RKO (cell line): ENCODE results near the gene AP2A2.
A peak's percentile ranks its signal among the peaks of the same experiment; 100 is the strongest.

Source experiments
- DNase-seq: peaks from one replicate; pipeline ENCODE4 v3.0.0-alpha.2; 2016; ENCODE audit warnings: low spot score

The AP2A2 gene

DNA sequence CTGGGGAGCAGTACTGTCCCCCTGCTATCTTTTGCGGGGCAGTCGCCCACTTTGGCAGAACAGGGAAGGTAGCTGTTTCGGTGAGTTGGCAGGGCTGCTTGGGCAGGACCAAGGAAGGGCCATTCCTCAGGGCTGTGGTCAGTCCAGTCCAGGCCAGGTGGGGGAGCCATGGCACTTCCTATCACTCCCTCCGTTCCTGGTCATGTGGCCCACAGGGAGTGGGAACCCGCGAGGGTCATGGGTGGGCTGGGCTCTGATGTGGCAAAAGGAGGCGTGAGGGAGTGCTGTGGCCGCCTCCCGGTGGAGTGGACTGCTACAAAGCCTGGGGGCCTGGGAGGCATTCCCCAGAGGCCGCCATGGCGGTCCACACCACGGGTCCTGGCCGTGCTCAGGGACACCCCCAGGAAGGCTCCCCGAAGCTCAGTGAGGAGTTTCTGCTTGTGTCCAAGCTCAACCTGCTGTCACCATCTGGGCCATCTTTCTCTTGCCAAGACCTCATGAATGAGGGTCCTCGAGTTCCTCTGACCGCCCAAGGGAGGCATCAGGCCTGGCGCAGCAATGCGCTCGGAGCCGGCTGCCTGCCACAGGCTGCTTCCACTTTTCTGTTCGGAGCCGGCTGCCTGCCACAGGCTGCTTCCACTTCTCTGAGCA lies 27.0 kb upstream of the AP2A2 start:
- no peak for DNase-seq

DNA sequence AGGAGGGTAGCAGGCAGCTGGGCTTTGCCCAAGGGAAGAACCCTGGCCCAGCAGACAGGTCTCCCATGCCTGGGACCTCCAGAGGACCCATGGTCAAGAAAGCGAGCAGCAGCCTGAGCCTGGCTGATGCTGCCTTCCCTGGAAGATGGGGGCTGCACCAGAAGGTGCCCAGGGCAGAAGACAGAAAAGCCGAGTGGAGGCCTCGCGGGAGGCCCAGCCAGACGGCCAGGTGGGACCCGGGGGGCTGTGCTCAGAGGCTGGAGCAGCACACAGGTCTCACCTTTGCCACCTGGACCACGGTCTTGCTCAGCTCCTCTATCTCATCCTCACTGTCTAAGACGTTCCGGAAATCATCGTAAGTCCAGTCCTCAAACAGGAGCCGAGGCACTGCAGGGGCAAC lies 25.9 kb upstream of the AP2A2 start:
- no peak for DNase-seq

DNA sequence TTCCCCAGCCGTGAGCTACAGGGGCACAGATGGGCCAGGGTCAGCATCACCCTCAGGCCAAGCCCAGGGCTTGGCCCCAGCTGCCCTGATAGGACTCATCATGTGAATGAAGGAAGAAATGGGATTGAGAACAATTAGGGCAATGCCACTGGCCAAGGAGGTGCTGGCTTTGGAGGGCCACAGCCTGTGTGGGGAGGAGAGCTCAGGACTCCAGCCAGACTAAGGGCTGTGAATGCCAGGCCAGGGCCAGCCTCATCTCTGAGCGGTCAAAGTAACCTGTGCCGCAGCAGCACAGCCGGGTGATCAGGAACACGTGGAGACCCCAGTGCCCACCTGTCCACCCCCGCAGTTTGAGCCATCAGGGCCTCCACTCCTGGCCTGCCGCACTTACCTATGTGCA lies 25.1 kb upstream of the AP2A2 start:
- no peak for DNase-seq

DNA sequence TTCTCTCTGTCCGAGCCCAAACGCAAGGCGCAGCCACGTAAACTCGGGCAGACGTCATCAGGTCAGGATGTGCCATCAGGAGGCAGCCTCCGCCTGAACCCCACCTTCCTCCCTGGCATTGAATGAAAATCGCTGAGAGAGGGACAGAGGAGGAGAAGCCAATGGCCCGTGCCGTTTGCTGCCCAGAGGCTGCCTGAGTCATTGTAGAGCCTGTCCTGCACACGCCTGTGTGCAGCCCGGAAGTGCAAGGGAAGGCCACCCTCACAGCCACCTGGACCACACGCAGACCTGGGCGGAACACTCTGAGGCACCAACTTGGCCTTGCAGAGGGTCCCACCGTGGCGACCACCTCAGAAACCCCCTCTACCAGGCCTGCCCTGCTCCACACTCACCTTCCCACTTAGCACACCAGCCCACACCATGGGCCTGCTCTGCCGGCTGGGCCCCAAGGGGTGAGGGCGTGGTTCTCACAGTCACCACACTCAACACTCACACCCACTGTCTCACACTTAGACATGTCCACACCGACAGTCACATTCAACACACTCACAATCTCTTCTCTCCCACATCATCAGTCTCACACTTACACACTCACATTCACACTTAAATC lies 24.1 kb upstream of the AP2A2 start:
- DNase-seq = no peak

DNA sequence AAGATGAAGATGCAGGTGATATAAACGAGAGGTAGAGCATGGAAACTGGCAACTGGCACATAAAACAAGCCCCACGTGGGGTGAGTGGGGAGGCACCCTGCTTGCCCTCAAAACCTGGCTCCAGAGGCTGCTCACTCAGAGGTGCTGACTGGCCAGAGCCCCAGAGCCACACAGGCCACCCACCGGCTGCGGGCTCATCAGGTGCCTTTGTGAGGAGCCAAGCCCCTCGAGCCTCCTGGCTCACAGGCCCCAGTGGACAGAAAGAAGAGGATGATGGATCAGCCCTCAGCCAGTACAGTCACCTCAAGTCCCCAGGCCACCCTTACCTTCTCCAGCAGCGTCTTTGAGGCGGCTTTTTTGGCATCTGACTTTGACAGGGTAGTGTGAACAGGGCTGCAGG lies 21.3 kb upstream of the AP2A2 start:
- DNase-seq = no peak

DNA sequence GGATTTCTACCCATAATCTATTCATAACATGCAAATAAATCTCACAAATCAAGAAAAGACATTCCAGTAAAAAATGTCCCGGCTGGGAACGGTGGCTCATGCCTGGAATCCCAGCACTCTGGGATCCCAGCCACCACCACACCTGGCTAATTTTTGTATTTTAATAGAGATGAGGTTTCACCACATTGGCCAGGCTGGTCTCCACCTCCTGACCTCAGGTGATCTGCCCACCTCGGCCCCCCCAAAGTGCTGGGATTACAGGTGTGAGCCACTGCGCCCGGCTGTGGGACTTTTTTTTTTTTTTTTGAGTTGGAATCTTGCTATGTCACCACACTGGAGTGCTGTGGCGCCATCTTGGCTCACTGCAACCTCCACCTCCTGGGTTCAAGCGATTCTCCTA lies 19.7 kb upstream of the AP2A2 start:
- no peak for DNase-seq

DNA sequence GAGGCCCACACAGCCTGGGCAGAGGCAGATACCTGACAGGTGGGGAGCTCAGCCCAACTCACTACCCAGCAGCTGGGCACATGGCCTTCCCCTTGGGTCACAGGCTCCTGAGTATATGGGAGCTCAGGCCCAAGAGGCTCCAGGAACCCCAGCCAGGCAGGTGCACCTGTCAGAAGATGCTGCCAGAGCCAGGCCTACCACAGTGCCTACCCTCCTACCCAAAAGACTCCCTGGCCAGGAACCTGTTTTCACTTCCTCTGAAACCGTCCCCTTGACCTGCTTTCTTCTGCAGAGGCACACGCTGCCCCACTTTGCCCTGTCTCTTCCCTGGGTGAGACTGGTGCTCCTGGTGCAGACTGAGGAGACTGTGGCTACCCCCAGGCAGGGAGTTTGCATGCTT lies 18.0 kb upstream of the AP2A2 start:
- no peak for DNase-seq

DNA sequence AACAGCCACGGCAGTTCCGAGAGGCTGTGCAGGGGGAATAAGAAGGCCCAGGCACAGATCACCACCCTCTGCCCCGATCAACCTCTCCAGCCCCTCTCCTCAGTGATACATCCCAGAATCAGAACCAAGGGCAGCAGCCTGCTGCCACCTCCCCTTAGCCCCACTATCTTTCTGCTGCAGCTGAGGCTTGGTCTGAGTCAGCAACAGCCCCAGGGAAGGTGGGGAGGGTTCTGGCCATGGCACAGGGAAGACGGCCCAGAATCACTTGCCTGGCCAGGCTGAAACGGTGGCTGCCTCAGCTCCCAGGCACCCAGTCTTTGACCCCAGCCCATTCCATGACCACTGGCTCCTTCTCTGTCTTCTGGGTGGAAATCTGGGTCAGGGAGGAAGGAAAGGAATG lies 17.4 kb upstream of the AP2A2 start:
- DNase-seq = no peak

DNA sequence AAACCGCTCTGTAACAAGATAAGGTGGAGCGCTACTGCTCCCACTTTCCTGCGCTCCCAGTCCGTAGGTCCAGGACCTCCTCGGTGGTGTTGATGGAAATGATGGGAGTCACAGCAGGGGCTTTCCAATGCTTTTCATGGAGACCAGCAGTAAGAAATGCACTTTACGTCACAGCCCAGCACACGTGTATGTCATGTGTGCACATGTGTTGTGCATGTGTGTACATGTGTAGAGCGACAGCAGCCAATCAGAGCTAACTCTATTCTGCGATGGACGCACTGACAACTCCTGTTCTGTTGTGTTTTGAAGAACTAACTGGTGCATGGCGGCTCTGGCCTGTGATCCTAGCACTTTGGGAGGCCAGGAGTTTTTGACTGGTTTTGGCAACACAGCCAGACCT lies 16.3 kb upstream of the AP2A2 start:
- no peak for DNase-seq

DNA sequence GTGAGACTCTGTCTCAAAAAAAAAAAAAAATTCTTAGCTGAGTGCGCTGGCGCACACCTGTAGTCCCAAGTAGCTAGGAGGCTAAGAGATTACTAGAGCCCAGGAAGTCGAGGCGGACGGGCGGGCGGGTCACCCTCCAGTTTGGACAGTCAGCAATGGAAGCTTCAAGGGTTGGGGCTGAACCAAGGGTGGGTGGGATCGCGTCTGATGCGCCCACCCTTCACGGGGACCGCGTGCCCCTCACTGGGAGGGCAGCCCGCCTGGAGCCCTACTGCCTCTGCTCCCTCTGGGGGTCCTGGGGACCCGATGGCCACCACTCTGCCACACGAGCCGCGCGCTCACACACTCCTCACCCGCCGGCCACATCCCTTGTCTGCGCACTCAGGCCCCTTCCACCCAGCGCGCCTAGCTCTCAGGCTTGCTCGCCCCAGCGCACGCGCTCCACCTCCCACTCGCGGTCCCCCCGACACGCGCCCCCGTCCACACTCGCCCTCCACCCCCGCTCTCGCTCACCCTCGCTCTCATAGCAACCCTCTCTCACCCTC lies 15.6 kb upstream of the AP2A2 start:
- DNase-seq = peak; percentile 43

DNA sequence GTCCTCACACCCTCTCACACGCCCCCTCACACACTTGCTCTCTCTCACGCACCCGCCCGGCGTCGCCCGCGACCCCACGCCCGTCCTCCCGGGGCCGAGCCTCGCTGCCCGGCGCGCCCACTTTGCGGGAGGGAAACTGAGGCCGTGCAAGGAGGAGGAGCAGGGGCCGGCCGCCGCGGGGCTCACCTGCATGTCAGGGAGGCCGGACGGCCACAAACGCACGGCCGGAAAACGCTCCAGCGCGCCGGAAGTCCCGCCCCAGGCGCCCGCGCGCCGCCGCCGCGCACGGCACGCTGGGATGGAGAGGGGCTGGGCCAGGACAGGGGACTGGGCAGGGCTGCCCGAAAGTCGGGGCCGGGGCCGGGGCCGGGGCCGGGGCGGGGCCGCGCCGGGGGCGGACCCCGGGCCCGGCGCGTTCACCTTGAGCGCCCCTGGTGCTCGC lies 15.1 kb upstream of the AP2A2 start, which contains the start of gene CHID1:
TSS of gene CHID1 (minus strand) at position 222 of the 442 bp plus-strand sequence. CDS start 5,994 bp downstream, outside the sequence.
- peak; percentile 81 for DNase-seq

DNA sequence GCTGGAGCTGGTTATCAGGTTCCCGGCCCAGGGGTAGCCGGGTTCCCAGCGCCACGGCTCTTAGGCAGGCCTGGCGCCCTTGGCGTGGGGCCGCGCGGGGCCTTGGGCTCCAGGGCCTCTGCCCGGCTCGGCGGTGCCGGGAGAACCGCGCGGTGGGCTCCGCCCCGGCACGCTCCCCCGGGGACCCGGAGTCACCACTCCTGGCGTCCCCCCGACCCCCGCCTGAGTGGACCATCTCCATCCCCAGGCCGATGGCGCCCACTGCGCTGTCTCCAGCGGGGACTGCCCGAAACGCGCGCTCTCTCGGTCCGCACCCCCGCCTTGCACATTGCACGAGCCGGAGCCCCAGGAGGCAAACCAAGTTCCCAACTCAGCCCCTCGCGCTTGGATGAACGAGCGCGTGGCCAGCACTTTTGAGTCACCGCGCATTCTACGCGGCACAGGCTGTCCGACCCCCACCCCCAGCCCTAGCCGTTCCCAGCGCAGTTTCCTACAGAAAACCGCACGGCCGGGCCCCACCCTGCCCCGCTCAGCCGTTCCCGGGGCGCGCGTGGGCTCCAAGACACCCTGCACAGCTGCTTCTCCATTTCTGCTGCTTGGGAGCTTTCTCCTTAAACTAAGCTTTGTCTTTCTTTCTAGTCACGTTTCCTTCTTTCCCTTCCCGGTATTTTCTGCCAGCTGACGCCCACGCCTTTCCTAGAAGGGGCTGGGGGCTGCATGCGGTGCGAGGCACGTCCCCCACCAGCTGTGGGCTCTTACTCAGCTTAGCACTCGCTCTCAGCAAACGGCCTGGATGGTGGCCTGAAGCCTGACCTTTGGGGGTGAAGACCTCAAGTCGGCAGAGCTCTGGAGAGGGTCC lies 14.4 kb upstream of the AP2A2 start:
- peak; percentile 80 for DNase-seq

DNA sequence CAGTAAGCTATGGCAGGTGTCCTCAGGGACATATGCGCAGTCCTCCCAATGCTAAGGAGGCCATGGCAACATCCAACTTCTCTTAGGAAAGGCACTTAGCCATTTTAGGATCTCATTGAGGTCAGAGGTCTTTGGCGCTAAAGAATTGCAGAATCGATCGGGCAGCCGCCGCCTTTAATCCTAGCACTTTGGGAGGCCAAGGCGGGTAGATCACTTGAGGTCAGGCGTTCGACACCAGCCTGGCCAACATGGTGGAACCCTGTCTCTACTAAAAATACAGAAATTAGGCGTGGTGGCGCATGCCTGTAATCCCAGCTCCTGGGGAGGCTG lies 13.8 kb upstream of the AP2A2 start:
- DNase-seq = no peak

DNA sequence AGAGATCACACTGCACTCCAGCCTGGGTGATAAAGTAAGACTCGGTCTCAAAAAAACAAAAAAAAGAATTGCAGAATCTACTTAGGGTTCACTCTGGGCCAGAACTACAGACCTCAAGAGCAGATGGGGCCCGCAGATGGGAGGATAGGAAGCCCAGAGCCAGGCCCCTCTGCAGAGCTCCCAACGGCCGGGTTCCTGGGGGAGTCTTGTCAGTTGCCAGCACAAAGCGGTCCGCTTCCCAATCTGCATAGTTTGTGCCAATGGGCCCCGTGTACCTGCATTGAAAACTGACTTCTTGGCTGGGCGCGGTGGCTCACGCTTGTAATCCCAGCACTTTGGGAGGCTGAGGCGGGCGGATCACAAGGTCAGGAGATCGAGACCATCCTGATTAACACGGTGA lies 13.4 kb upstream of the AP2A2 start:
- DNase-seq = no peak

DNA sequence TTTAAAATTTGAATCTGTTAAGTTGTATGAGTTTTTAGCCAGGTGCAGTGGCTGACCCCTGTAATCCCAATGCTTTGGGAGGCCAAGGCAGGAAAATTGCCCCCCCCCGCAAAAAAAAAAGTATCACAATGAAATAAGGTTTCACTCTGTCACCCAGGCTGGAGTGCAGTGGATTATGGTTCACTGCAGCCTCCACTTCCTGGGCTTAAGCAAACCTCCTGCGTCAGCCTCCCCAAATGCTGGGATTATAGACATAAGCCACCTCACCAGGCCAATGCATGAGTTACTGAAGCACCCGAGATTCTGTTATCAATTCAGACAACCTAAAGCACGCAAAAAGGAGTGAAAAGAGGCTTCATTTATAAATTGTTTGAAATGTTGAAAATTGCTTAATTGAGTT lies 12.6 kb upstream of the AP2A2 start:
- no peak for DNase-seq

DNA sequence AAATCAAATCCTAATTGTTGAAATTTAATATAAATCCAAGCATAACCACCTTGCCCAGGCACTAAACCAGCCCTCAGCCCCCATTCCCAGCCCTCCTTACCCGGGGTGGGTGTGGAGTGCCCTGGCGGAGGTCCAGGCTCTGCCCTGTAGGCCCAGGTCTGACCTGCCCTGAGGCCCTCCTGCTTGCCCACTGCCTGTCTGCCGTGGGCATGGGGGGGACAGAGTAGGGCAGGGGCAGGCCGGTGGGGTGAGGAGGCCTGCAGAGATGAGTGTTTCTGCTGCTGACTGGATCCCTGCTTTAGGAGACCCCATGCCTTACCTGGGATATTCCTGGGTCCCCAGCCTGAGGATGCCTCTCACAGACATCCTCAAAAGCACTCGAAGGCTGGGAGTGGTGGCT lies 11.5 kb upstream of the AP2A2 start:
- DNase-seq = no peak

DNA sequence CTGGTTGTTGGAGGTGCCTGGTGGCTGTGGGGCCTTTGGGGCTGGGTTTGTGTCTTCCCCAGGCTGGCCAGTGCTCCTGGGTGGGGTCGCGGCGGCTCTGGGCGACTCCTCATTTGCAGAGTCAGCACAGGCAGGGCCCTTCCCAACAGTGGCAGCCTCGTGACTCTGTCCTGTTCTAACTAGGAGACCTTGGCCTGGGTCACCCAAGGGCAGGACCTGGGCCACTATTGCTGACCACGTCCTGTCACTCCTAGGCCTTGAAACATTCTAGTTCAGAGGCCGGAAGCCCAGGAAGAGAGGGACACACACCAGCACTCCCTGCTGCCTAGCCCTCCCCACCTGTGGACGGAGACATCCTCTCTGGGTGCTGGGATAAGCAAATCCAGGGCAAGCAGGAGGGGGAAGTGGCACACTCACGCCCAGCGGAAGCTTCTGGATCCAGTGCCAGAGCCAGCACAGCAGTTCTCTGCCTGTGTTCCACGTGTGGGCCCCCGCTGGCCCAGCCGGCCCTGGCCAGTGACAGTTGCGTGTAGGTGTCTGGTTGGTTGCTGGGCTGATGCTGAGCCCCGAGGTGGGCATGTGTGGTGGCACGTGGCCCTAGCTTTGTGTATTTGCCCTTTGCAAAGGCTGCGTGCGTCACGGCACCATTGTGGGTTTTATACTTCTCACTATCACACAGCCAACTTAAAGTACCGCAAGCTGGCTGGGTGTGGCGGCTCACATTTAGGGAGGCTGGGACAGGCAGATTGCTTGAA lies 10.7 kb upstream of the AP2A2 start:
- DNase-seq = no peak

DNA sequence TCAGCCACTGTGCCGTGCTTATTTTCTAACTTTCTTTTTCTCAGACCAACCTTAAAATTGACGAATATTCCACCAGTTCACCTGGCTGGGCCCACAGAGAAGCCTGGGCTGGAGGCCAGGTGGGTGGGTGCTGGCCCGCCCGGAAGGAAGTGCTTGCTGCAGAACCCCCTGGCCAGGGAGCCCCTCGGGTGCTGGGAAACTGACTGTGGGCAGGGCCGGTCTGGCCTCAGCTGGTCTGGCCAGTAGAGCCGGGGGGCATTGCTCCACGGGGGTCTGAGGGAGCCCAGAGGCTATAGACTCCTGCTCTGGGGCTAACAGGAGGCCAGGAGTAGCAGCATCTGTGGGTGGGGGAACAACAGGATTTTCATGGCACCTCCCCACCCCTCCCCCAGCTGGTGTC lies 8.2 kb upstream of the AP2A2 start:
- DNase-seq = no peak

DNA sequence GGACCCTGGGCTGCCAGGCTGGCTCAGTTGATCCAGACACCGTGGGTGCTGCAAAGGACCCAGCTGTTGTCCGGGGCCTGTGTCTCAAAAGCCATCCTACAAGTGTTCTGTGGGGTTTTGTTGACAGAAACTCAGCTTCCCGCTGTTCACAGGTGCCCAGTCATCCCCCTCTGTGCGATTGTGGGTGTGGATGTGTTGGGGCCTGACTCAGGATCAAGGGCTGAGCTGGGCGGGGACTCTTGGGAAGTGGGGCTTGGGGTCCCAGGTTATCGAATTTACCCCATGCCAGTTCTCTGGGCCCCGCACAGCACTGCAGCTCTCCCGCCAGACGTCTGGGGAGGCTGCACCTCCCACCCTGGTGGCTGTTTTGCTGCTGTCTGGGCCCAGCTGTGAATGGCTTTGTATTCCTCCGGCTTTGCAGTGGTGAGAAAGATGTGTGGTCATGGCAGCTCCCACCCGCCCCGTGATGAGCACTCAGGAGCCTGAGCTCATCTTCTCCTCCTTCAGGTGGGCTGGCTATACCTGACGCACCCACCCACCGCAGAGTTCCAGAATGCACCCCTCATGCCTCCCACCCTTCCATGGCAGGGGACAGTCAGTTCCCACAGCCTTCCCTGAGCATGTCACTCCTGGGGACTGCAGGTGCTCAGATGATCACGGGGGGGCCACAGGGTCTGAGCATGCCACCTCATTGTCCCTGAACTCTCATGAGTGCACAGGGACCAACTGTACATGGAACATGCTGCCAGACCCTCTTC lies 3.6 kb upstream of the AP2A2 start:
- DNase-seq = no peak

DNA sequence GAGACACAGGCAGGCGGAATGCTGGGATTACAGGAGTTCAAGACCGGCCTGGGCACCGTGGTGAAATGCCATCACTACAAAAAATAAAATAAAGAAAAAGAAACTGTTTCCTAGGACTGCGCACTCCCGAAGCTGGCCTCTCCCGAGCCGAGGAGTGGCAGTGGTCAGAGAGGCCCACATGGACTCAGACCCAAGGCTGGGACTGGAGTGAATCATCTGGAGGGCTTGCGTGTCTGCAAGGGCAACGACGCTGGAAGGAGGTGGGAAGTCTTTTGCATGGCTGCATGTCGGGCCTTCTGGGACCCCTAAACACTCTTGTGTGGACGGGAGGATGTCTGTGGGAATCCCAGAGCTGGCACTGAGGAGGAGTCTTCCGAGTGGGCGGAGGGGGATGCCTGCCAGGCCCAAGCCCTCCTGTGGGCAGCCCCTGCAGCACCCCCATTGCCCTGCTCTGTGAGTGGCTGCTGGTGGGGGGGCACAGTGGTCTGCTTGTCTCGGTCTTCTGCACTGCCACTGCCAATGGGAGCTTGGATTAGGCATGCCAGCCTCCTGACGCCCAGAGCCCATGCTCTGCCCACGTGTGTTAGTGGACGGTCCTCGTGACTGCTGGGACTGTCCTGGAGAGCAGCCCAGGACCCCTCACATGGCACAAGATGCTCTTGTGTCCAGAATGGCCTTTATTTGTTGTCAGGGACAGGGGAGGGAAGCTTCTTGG lies 1.8 kb upstream of the AP2A2 start:
- no peak for DNase-seq
